Measurements from ENCODE around the gene RHPN2.
A peak's percentile ranks its signal among the peaks of the same experiment; 100 is the strongest.

Gene RHPN2

DNA sequence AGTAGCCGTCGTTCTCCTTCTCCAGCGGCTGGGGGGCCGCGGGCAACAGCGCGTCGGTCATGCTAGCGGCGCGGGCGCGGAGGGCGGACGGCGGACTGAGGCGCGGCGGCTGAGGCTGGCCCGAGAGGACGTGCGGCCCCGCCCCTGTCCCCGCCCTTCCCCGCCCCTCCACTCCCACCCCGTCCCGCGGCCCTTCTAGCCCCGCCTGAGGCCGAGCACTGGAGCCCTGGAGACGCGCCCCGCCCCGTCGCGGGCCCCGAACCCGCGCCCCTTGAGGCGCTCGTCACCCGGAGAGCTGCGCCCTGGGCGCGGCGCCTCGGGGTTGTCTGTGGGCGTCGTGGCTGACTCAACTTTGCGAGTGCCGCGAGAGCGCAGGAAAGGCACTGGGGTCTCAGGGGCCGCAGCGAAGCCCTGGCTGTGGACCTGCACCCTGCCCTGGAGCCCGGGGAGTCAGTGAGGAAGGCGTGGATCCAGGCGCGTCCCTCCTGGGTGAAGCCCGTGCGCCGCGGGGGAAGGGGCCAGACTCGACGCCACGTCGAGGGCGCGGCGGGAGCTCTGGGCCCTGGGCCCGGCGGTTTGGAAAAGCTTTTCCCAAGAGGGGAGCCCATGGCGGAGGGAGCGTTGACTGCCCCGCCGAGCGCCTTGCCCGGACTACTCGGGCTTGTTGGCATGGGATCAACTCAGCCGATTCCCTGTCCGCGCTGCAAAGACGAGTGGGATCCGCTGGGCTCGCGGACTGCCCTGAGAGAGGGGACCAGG, at the start of gene RHPN2:
Gene RHPN2, minus strand, starts transcription at position 97 of the 759 bp plus-strand sequence. Its CDS starts 36 bp downstream, at position 61.
- peak; percentile 18 for DNase-seq

GRCh38 chr19:33114312-33114711, 49.6 kb upstream of the RHPN2 start:
- DNase-seq, result no peak

DNA sequence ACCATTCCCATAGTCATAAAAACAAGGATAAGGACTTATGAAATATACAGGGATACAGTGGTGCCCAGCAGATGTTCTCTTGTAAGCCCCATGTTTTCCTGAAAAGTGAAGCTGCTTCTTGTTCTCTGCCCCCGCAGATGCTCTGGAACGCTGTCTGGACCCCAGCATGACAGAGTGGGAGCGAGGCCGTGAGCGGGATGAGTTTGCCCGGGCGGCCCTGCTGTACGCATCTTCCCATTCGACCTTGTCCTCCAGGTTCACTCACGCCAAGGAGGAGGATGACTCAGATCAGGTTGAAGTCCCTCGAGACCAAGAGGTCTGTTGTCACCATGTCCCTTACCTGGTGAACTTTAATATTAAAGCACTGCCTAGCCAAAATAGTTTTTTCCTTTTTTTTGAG, 46.9 kb upstream of the RHPN2 start:
- no peak for DNase-seq

DNA sequence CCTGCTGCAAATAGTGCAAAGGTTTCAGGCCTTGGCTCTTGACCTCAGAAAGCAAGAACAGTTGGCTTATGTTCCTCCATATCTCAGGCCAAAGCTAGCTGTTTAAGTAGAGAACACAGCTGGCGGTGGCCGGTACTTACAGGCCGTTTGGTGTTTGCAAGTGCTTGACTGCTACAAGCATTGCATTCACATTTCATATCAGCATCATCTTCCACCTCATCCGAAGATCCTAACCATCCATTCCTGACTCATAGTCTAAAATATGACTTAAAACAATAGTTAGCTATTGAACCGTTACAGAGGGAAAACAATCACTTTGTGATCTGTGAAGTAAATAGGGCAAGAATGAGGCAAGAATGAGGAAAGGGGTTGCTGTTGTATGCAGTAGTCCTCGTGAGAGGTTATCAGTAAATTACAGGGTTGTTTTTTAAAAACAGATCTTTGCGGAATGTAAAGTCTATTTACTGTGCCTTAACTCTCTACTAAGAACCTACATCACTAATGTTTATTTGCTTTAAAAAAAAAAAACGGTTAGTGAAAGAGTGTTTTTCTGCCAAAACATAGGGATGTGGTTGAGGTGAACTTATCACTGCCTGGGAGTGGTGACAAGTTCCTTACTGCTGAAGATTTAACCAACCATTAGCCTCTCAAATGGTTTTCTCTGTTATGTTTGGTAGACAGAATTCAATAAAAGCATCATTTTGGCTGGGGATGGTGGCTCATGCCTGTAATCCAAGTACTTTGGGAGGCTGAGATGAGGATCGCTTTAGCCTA, 45.6 kb upstream of the RHPN2 start:
- no peak for DNase-seq

GRCh38 chr19:33108161-33108560, 43.5 kb upstream of the RHPN2 start:
- no peak for DNase-seq

DNA sequence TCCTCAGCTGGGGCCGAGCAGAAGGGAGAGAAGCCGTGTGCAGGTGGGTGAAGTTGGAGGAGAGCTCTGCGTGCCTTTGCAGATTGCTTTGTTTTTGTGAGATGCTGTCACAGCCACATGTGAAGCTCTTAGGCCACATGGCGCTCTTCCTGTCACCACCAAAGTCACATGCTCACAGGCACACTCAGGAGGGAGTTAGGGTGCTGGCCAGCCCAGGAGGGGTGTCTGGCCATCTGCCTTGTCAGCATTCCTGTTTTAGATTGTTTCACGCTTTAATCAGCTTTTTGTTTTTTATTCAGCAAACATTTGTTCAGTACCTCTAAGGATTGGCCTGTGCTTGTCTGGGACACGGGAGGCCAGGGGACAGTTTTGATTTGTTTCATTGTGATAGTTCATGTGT, 38.2 kb upstream of the RHPN2 start:
- no peak for DNase-seq

DNA sequence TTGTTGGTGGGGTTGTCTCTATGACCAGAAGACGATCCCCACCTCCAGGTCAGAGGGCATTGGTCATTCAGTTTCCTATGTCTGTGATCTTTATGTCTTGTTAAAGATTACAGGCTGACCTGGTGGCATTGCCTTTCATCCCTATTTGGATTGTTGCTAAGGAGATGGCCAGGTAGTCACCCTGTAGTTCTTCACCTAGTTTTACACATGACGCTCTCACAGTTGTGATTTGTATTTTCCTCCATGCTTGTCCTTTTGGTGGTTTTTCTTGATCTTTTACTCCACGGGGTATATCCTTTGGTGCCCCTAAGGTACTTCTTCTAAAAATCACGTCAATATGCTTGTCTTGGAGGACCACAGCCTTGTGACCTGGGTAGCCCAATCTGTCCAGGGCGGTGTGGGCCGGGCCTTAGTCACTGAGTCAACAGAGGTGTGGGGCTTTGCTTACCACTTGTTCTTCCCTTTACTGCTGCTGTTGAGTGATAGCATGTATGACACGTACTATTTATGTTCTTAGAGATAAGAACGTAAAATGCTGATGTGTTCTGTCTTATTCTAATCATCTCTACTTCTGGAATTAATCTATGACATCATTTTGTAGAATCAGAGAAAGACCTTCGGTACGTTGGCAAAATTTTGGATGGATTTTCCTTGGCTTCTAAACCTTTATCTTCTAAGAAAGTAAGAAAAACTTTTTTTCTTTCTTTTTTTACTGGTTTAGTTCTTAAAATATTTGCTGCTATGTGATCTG, 36.4 kb upstream of the RHPN2 start:
- no peak for DNase-seq

GRCh38 chr19:33098055-33098534, 33.4 kb upstream of the RHPN2 start:
- no peak for DNase-seq

GRCh38 chr19:33096005-33096404, 31.3 kb upstream of the RHPN2 start:
- DNase-seq, result no peak

DNA sequence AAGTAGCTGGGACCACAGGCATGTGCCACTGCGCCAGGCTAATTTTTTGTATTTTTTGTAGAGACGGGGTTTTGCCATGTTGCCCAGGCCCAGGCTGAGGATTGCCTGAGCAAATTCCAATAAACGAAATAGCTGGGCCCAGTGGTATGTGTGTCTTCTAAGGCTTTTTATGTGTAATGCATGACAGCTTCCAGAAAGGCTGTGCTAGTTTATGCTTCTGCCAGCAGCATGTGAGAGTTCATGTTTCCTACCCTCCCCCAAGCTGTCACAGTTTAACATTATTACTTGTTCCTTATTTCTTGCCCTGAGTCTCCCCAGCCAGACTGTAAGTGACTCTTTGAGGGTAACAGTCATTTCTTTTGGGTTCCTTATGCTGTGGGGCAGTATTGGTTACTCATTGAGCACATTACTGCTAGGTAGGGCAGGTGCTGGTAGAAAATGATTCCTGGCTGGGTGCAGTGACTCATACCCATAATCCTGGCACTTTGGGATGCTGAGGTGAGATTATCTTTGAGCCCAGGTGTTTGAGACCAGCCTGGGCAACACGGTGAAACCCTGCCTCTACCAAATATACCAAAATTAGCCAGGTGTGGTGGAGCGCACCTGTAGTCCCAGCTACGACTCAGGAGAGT, 29.9 kb upstream of the RHPN2 start:
- no peak for DNase-seq

- DNase-seq, result no peak
Observed at GRCh38 chr19:33093420-33094210, 28.9 kb upstream of the RHPN2 start.

DNA sequence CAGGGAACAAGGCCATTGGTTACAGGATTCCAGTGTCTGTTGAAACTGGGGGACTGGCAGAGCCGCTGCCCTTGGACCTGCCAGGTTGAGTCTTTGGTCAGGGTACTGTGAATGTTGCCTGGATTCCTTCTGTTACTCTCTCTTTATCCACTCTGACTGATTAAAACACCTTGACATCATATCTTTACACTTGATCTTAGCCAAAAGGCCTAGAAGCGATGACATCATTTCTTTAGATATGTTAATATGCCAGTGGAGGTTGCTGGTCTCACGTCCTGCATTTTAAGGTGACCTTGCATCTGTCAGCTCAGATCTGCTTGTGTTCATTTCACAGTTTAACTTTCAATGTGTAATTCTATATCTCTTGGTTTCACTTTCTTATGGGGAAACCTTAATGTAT, 25.5 kb upstream of the RHPN2 start:
- DNase-seq, result no peak

DNA sequence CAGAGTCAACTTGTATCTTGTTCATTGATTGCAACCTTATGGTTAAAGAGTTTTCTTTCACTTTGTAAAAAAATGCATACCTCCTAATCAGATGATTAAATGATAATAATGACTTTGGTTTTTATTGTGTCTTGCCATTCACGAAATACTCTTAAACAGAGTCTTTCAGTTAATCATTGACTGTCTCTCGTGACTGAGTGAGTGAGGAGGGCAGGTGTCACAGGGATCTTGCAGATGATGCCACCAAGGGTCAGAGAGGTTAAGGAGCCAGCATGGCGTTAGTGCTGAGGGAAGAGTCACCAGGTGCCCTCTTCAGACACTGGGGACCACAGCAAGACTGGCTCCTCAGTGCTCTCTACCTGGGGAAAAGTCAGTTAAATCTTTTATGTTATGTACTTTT, 24.3 kb upstream of the RHPN2 start:
- no peak for DNase-seq

DNA sequence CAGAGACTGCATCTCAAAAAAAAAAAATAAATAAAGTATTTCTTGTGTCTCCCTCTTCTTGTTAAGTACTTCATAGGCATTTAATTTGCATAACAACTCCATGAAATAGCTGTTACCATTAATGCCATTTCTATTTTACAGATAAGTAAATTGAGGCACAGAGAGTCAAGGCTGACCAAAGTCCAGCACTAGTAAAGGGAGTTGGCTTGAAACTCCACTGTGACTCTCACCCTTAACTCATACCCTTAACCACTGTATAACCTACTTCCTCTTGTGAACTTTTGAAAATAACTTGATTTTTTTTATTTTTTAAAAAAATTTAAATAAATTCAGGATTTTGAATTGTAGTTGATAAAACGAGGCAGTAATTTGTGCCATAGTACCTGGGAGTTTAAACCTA, 22.3 kb upstream of the RHPN2 start:
- no peak for DNase-seq

GRCh38 chr19:33085570-33086128, 21.0 kb upstream of the RHPN2 start:
- no peak for DNase-seq

GRCh38 chr19:33080761-33081681, 16.3 kb upstream of the RHPN2 start, which contains the start of gene GPATCH1:
TSS of gene GPATCH1 (plus strand) at chr19:33081181. CDS start at chr19:33081194, 13 bp downstream.
- peak; percentile 77 for DNase-seq

DNA sequence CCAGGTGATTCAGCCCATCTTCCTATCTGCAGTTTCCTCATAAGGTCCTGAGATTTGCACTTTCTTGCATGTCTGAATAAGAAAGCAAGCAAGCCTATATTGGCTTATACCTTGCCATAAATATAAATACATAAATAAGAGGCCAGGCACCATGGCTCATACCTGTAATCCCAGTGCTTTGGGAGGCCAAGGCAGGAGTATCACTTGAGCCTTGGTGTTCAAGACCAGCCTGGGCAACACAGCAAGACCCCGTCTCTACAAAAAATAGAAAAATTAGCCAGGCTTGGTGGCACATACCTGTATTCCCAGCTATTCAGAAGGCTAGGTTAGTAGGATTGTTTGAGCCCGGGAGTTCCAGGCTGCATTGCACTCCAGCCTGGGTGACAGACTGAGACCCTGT, 10.8 kb upstream of the RHPN2 start:
- DNase-seq, result no peak

DNA sequence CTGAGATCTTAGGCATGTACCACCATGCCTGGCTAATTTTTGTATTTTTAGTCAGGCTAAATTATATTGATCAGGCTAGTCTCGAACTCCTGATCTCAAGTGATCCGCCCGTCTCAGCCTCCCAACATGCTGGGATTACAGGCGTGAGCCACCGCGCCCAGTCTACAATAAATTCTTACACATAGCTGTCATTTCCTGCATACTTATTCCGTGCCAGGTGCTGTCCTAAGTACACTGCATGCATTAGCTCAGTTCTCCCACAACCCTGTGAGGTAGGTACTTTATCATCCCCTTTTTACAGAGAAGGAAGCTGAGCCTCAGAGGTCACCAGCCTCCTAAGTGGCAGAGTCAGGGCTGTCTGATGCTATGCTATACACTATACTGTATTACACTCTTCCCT, 7.2 kb upstream of the RHPN2 start:
- DNase-seq, result no peak

DNA sequence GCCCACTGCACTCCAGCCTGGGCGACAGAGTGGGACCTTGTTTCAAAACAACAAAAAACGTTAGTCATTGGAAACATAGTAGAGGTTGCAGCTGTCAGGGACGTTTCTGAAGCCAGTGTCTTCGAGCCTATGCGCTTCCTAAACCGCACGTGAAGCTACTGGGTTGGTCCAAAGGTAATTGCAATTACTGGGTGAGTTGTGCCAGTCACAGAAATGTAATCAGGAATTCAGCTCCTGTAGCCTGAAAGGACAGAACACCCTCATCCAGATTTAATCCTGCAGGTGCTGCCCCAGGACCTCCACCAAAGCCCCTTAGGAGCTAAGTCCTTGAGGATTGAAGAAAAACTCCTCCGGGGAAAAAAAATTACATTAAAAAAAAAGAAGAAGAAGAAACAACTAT, 2.4 kb upstream of the RHPN2 start:
- no peak for DNase-seq

- DNase-seq, result no peak
Observed at GRCh38 chr19:33066543-33066942, 1.9 kb upstream of the RHPN2 start.

- peak; percentile 6 for DNase-seq
Observed at GRCh38 chr19:33064458-33064791, 263 bp downstream of the RHPN2 start.
